Measurements from ENCODE around the gene TEDDM1. TPM values are rescaled to one million over a fixed set of nuclear protein-coding genes. Genes with fewer than 3 reads are reported as not detected.

Gene TEDDM1
- total RNA-seq, 2 donors from 2014 or later = not detected

DNA sequence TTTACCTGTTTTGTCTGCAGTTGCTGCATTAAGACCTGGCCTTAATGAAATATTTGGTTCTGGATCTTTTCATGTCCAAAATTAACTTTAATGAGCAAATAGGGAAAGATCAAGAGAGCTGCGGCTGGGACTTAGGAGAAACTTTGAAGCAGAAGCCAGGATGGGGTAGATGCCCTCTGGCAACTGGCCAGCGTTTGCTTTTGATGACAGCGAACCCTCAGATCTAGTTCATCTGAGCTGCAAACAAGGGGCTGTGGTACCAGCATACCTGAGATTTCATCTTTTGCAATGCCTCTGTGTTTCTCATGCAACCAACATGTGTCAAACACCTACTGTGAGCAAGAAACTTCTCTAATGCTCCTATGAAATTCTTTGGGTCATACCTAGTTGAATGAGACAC is 13.0 kb upstream of the TEDDM1 start:
- DNase-seq = no peak
- Histone ChIP-seq H3K4me3 (no peak overlapping the region), H3K9me3 (no peaks in the 10 kb centered on the region), H3K27ac (no peak overlapping the region), H3K4me1 (no peaks in the 10 kb centered on the region), H3K9ac (ENCODE audit: low read depth in 2 of 2, low read length in 2 of 2) (no peak overlapping the region), H3K36me3 (no peaks in the 10 kb centered on the region), H3K27me3 (no peaks in the 10 kb centered on the region)
- TF ChIP-seq CTCF (IDR thresholded peaks at IDR 0.05) = no peak
- intact Hi-C loops (cut with DNase I) = no loop called here

GRCh38 chr1:182410620-182411273 is 10.3 kb upstream of the TEDDM1 start:
- no peak overlapping the region for H3K27ac ChIP-seq

GRCh38 chr1:182410138-182410537 is 9.7 kb upstream of the TEDDM1 start:
- no peaks in the 10 kb centered on the region for H3K36me3 ChIP-seq
- H3K9me3 ChIP-seq = no peaks in the 10 kb centered on the region
- H3K27ac ChIP-seq = no peak overlapping the region
- TF ChIP-seq CTCF (IDR thresholded peaks at IDR 0.05) = no peak
- DNase-seq = no peak
- H3K27me3 ChIP-seq = no peaks in the 10 kb centered on the region
- no peaks in the 10 kb centered on the region for H3K4me1 ChIP-seq
- intact Hi-C loops (cut with DNase I) = no loop called here
- no peak overlapping the region for H3K9ac ChIP-seq (ENCODE audit: low read depth in 2 of 2, low read length in 2 of 2)
- H3K4me3 ChIP-seq = no peak overlapping the region

More at GRCh38 chr1:182410620-182411273, 10.3 kb upstream of the TEDDM1 start:
- Histone ChIP-seq H3K9me3 (no peaks in the 10 kb centered on the region), H3K4me3 (no peak overlapping the region), H3K27me3 (no peaks in the 10 kb centered on the region), H3K36me3 (no peaks in the 10 kb centered on the region), H3K9ac (ENCODE audit: low read depth in 2 of 2, low read length in 2 of 2) (no peak overlapping the region), H3K4me1 (no peaks in the 10 kb centered on the region)
- TF ChIP-seq CTCF (IDR thresholded peaks at IDR 0.05) = no peak
- DNase-seq = no peak
- intact Hi-C loops (cut with DNase I) = no loop called here

GRCh38 chr1:182408435-182409075 is 8.1 kb upstream of the TEDDM1 start:
- DNase-seq = peak; percentile 51
- H3K9ac ChIP-seq (ENCODE audit: low read depth in 2 of 2, low read length in 2 of 2) = no peak overlapping the region
- peak overlapping the region; percentile 48 for H3K27ac ChIP-seq
- H3K27me3 ChIP-seq = no peaks in the 10 kb centered on the region
- no peaks in the 10 kb centered on the region for H3K36me3 ChIP-seq
- no peak for TF ChIP-seq CTCF (IDR thresholded peaks at IDR 0.05)
- H3K9me3 ChIP-seq = no peaks in the 10 kb centered on the region
- no peak overlapping the region for H3K4me3 ChIP-seq
- intact Hi-C loops (cut with DNase I) = no loop called here
- H3K4me1 ChIP-seq = no peaks in the 10 kb centered on the region

- peak overlapping the region; percentile 48 for H3K27ac ChIP-seq
- H3K27me3 ChIP-seq = no peaks in the 10 kb centered on the region
- no peaks in the 10 kb centered on the region for H3K36me3 ChIP-seq
- no peaks in the 10 kb centered on the region for H3K9me3 ChIP-seq
- TF ChIP-seq CTCF (IDR thresholded peaks at IDR 0.05) = no peak
- H3K9ac ChIP-seq (ENCODE audit: low read depth in 2 of 2, low read length in 2 of 2) = no peak overlapping the region
- no peak for DNase-seq
- intact Hi-C loops (cut with DNase I) = no loop called here
- no peaks in the 10 kb centered on the region for H3K4me1 ChIP-seq
- no peak overlapping the region for H3K4me3 ChIP-seq
These were observed 7.3 kb upstream of the TEDDM1 start for GRCh38 chr1:182407724-182408123.

Measured in colonic mucosa (tissue), 4 donors.